ENCODE data around the gene ASTN2.

- TF ChIP-seq CTCF (IDR thresholded peaks at IDR 0.05; ENCODE audit: borderline replicate concordance, extremely low read depth, low read length, poor library complexity, severe bottlenecking), result no peak
- no peak for TF ChIP-seq EZH2 (IDR thresholded peaks at IDR 0.05; ENCODE audit: borderline replicate concordance, low read depth, low read length, severe bottlenecking)
Measured at GRCh38 chr9:116842658-116843057, 572.2 kb downstream of the ASTN2 start.

Data from DND-41 (cell line).